ENCODE data around the gene ZNF879. TPM values are rescaled to one million over a fixed set of nuclear protein-coding genes. Genes with fewer than 3 reads are reported as not detected.

ZNF879 gene
- total and polyA plus RNA-seq, 2 of the 13 experiments (the other 11 are each of a cell fraction or from before 2014, with no cell fraction given): 0.83 to 2.8 TPM

DNA sequence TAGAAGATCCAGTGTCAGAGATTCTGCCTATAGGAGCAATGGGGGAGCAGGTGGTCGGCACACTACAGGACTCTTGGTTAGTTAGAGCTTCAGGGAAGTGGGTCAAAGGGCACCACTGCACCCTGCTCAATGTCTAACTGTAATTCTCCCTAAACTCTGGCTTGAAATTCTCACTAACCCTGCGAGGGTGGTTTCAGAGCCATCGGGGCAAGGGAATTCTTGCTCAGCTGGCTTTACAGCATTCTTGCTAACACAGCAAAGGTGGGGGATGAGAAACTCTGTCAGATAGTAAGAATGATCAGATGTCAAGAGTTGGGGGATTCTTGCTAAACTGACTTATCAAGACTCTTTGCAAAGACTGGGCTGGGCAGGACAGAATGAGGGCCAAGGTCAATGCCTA, 31.8 kb downstream of the ZNF879 start:
- H3K9ac ChIP-seq (ENCODE audit: insufficient read depth, low read depth, low read length): no peak overlapping the region
- intact Hi-C loops (cut with micrococcal nuclease; ENCODE audit: unreplicated experiment): no loop called here

DNA sequence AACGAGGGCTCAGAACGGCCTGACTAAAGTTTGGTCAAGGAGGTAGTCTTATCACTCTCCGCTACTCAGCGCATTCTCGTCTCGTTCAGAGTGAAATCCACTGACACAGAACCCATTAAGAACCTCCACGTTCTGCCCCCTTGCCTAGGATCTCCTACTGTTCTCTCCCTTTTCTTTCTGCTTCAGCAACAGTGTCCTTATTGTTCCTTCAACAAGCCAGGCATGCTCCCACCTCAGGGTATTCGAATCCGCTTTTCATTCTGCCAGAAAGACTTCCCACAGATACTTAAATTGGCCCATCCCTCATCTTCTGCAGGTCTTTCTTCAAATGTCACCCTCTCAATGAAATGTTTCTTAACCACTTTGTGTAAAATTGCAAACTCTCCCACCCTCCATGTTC, 32.2 kb downstream of the ZNF879 start:
- Histone ChIP-seq H4K20me1 (ENCODE audit: insufficient read depth, low read length) (no peaks in the 10 kb centered on the region), H3K27ac (ENCODE audit: extremely low read length, insufficient read depth, low read length) (no peak overlapping the region), H3K9ac (ENCODE audit: insufficient read depth, low read depth, low read length) (no peak overlapping the region), H3K4me3 (replicated peaks in 1 of 3; ENCODE audit: insufficient read depth in 1 of 3, low read depth in 2 of 3, low read length in 3 of 3) (no peak overlapping the region), H3K36me3 (replicated peaks in 1 of 2; ENCODE audit: control insufficient read depth in 1 of 2, insufficient read depth in 2 of 2, low read length in 2 of 2) (no peaks in the 10 kb centered on the region), H3K27me3 (ENCODE audit: control insufficient read depth in 1 of 2, insufficient read depth in 2 of 2, low read length in 2 of 2) (no peaks in the 10 kb centered on the region), H2AFZ (ENCODE audit: low read length) (no peak overlapping the region), H3K79me2 (ENCODE audit: insufficient read depth, low read length) (no peaks in the 10 kb centered on the region), H3K9me3 (ENCODE audit: low read length) (peaks cover 52% of the 10 kb centered on the region), H3K4me2 (ENCODE audit: low read depth, low read length) (no peak overlapping the region), H3K4me1 (ENCODE audit: insufficient read depth, low read length) (no peaks in the 10 kb centered on the region)
- in situ Hi-C loops (cut with HindIII; ENCODE audit: extremely low pct_ligation_motif_present, low pct_unique_long_range_greater_than_20kb): no loop called here
- ChIA-PET POLR2A (no interaction called here), CTCF (ENCODE audit: low intra/inter-chr PET ratio, low total read pairs) (no interaction called here)
- BruUV-seq (replicated peaks): no TSS peak
- FAIRE-seq (no peak), ATAC-seq (no peak), DNase-seq (ENCODE audit: low spot score) (no peak)
- intact Hi-C loops (cut with micrococcal nuclease; ENCODE audit: unreplicated experiment): no loop called here
- WGBS (ENCODE audit: low lambda C conversion rate): 15% methylated on average over 9 of the region's 9 CpGs
- no peak for TF ChIP-seq SNAPC2 (CRISPR knock-in tag; IDR thresholded peaks at IDR 0.05)
- TF ChIP-seq, protein P1, sequence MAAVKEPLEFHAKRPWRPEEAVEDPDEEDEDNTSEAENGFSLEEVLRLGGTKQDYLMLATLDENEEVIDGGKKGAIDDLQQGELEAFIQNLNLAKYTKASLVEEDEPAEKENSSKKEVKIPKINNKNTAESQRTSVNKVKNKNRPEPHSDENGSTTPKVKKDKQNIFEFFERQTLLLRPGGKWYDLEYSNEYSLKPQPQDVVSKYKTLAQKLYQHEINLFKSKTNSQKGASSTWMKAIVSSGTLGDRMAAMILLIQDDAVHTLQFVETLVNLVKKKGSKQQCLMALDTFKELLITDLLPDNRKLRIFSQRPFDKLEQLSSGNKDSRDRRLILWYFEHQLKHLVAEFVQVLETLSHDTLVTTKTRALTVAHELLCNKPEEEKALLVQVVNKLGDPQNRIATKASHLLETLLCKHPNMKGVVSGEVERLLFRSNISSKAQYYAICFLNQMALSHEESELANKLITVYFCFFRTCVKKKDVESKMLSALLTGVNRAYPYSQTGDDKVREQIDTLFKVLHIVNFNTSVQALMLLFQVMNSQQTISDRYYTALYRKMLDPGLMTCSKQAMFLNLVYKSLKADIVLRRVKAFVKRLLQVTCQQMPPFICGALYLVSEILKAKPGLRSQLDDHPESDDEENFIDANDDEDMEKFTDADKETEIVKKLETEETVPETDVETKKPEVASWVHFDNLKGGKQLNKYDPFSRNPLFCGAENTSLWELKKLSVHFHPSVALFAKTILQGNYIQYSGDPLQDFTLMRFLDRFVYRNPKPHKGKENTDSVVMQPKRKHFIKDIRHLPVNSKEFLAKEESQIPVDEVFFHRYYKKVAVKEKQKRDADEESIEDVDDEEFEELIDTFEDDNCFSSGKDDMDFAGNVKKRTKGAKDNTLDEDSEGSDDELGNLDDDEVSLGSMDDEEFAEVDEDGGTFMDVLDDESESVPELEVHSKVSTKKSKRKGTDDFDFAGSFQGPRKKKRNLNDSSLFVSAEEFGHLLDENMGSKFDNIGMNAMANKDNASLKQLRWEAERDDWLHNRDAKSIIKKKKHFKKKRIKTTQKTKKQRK (IDR thresholded peaks at IDR 0.05; ENCODE audit: low read length): no peak
- no peak for TF ChIP-seq CREB1 (IDR thresholded peaks at IDR 0.05)
- no peak for TF ChIP-seq CREB1 (CRISPR knock-in tag; IDR thresholded peaks at IDR 0.05)
- TF ChIP-seq ZNF800 (CRISPR knock-in tag; IDR thresholded peaks at IDR 0.05): no peak
- TF ChIP-seq ZNF326 (CRISPR knock-in tag; IDR thresholded peaks at IDR 0.05; ENCODE audit: borderline replicate concordance): no peak

More for the DNA sequence above, 31.8 kb downstream of the ZNF879 start:
- Histone ChIP-seq H3K4me2 (ENCODE audit: low read depth, low read length) (no peak overlapping the region), H3K27ac (ENCODE audit: extremely low read length, insufficient read depth, low read length) (no peak overlapping the region), H3K79me2 (ENCODE audit: insufficient read depth, low read length) (no peaks in the 10 kb centered on the region), H3K27me3 (ENCODE audit: control insufficient read depth in 1 of 2, insufficient read depth in 2 of 2, low read length in 2 of 2) (no peaks in the 10 kb centered on the region), H2AFZ (ENCODE audit: low read length) (no peak overlapping the region), H4K20me1 (ENCODE audit: insufficient read depth, low read length) (no peaks in the 10 kb centered on the region), H3K36me3 (replicated peaks in 1 of 2; ENCODE audit: control insufficient read depth in 1 of 2, insufficient read depth in 2 of 2, low read length in 2 of 2) (no peaks in the 10 kb centered on the region), H3K4me1 (ENCODE audit: insufficient read depth, low read length) (no peaks in the 10 kb centered on the region), H3K9me3 (ENCODE audit: low read length) (peaks cover 52% of the 10 kb centered on the region), H3K4me3 (replicated peaks in 1 of 3; ENCODE audit: insufficient read depth in 1 of 3, low read depth in 2 of 3, low read length in 3 of 3) (no peak overlapping the region)
- no TSS peak for BruUV-seq (replicated peaks)
- TF ChIP-seq KLF13 (CRISPR knock-in tag; IDR thresholded peaks at IDR 0.05) (no peak), MAFF (IDR thresholded peaks at IDR 0.05; ENCODE audit: low read depth, low read length) (no peak), HCFC1 (IDR thresholded peaks at IDR 0.05; ENCODE audit: low read depth, low read length) (no peak), RARG (CRISPR knock-in tag; IDR thresholded peaks at IDR 0.05; ENCODE audit: low read depth) (no peak), ZNF383 (CRISPR knock-in tag; IDR thresholded peaks at IDR 0.05; ENCODE audit: borderline replicate concordance) (no peak)
- TF ChIP-seq, protein P2, sequence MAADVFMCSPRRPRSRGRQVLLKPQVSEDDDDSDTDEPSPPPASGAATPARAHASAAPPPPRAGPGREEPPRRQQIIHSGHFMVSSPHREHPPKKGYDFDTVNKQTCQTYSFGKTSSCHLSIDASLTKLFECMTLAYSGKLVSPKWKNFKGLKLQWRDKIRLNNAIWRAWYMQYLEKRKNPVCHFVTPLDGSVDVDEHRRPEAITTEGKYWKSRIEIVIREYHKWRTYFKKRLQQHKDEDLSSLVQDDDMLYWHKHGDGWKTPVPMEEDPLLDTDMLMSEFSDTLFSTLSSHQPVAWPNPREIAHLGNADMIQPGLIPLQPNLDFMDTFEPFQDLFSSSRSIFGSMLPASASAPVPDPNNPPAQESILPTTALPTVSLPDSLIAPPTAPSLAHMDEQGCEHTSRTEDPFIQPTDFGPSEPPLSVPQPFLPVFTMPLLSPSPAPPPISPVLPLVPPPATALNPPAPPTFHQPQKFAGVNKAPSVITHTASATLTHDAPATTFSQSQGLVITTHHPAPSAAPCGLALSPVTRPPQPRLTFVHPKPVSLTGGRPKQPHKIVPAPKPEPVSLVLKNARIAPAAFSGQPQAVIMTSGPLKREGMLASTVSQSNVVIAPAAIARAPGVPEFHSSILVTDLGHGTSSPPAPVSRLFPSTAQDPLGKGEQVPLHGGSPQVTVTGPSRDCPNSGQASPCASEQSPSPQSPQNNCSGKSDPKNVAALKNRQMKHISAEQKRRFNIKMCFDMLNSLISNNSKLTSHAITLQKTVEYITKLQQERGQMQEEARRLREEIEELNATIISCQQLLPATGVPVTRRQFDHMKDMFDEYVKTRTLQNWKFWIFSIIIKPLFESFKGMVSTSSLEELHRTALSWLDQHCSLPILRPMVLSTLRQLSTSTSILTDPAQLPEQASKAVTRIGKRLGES (CRISPR knock-in tag; IDR thresholded peaks at IDR 0.05; ENCODE audit: borderline replicate concordance): no peak
- ATAC-seq (no peak), DNase-seq (ENCODE audit: low spot score) (no peak), FAIRE-seq (no peak)
- ChIA-PET CTCF (ENCODE audit: low intra/inter-chr PET ratio, low total read pairs) (no interaction called here), POLR2A (no interaction called here)
- WGBS (ENCODE audit: low lambda C conversion rate): 26% methylated on average over 3 of the region's 3 CpGs
- in situ Hi-C loops (cut with HindIII; ENCODE audit: extremely low pct_ligation_motif_present, low pct_unique_long_range_greater_than_20kb): no loop called here
